COLO829 (cell line): ENCODE results near the gene PYCARD.
A peak's percentile ranks its signal among the peaks of the same experiment; 100 is the strongest.
"Not testable (repeated sequence)": the region's sequence is repeated elsewhere in the genome, so short reads cannot be mapped to it uniquely, and the experiment has no call there.

Experiments
- DNase-seq: peaks from one replicate; pipeline ENCODE4 v3.0.0; 2012; ENCODE audit warnings: low spot score

The PYCARD gene

DNA sequence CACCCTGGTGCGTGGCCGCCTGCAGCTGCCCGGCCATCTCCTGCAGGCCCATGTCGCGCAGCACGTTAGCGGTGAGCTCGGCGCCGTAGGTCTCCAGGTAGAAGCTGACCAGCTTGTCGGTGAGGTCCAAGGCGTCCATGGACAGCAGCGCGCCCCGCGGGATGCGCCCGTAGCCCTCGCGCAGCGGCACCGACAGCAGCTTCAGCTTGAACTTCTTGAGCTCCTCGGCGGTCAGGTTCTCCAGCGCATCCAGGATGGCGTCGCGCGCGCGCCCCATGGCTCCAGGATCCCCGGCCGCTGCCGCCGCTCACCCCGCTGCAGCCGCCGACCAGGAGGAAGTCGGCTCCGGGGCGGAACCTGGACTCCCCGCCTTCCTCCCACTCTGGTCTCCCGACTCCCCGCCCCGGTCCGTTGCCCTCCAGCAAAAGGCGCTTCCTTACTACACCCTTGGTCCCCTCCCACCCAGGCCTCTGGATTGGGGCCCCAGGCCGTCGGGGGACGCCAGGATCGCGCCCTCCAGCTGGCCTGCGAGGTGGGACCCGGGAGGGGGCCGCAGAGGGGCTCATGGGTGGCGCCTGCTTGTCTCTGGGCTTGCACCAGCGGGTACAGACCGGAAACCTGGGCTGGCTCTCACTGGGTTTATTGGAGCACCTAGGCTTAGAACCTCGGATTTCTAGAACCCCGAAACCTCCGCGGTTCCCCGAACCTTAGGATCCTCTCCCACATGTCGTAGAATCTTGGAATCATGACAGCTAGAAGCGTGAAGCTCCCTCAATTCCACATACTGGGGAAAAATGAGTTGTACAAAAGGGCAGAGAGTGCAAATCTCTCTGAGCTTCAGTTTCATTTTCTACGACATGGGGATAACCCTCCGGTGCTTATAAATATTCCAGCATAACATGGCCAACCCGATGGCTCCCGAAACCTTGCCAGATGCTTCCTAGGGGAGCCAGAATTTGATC lies at the start of gene PYCARD:
PYCARD (minus strand) TSS at position 347 of the 962 bp plus-strand sequence; CDS start at position 277, 70 bp downstream.
- DNase-seq: no peak

DNA sequence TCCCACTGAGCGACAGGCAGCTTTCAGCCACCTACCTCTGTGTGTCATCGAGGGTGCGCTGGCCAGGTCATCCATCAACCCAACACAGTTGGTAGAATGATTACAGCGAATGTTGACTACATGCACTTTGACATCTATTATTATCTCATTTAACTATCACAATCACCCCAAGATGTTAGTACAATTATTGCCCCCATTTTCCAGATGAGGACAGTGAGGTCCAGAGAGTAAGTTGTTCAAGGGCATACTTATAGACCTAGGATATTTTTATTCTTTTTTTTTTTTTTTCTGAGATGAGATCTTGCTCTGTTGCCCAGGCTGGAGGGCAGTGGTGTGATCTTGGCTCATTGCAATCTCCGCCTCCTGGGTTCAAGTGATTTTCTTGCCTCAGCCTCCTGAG lies 48.9 kb upstream of the PYCARD start:
- no peak for DNase-seq

GRCh38 chr16:31250782-31251384 lies 48.3 kb upstream of the PYCARD start:
- no peak for DNase-seq

- DNase-seq: peak; percentile 83
Measured at GRCh38 chr16:31248344-31248743, 45.8 kb upstream of the PYCARD start.

DNA sequence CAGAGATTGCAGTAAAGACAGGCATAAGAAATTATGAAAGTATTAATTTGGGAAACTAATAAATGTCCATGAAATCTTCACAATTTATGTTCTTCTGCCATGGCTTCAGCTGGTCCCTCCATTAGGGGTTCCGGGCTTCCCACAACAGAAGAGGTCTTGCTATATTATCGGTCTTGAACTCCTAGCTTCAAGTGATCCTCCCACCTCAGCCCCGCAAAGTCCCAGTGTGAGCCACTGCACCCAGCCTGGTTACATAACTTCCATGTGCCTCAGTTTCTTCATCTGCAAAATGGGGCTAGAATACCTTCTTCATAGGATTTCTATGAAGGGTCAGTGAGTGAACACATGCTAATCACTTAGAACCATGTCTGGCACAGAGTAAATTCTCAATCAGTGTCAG lies 43.7 kb upstream of the PYCARD start:
- no peak for DNase-seq

DNA sequence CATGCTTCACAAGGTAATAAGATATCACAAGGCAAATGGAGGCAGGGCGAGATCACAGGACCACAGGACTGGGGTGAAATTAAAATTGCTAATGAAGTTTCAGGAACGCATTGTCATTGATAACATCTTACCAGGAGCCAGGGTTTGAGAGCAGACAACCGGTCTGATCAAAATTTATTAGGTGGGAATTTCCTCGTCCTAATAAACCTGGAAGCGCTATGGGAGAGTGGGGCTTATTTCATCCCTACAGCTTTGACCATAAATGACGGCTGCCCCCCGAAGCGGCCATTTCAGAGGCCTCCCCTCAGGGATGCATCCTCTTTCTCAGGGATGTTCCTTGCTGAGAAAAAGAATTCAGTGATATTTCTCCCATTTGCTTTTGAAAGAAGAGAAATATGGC lies 43.0 kb upstream of the PYCARD start:
- DNase-seq: not testable (repeated sequence)

GRCh38 chr16:31243734-31244670 lies 41.4 kb upstream of the PYCARD start:
- DNase-seq: no peak

- no peak for DNase-seq
Measured at GRCh38 chr16:31242206-31242605, 39.6 kb upstream of the PYCARD start.

DNA sequence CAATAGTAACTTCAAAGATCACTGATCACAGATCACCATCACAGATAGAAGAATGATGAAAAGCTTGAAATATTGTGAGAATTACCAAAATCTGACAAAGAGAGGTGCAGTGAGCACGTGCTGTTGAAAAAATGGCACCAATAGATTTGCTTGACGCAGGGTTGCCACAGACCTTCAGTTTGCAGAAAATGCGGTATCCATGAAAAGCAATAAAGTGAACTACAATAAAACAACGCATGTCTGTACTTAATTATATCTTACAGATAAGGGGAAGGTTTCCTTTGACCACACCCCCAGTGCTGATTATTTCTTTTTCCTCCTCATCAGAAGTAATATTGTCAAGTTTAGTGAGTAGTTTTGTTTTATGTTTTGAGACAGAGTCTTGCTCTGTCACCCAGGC lies 35.5 kb upstream of the PYCARD start:
- DNase-seq: no peak

GRCh38 chr16:31229501-31229900 lies 26.9 kb upstream of the PYCARD start:
- DNase-seq: no peak

GRCh38 chr16:31228206-31228605 lies 25.6 kb upstream of the PYCARD start:
- no peak for DNase-seq

GRCh38 chr16:31225193-31225592 lies 22.6 kb upstream of the PYCARD start:
- no peak for DNase-seq

DNA sequence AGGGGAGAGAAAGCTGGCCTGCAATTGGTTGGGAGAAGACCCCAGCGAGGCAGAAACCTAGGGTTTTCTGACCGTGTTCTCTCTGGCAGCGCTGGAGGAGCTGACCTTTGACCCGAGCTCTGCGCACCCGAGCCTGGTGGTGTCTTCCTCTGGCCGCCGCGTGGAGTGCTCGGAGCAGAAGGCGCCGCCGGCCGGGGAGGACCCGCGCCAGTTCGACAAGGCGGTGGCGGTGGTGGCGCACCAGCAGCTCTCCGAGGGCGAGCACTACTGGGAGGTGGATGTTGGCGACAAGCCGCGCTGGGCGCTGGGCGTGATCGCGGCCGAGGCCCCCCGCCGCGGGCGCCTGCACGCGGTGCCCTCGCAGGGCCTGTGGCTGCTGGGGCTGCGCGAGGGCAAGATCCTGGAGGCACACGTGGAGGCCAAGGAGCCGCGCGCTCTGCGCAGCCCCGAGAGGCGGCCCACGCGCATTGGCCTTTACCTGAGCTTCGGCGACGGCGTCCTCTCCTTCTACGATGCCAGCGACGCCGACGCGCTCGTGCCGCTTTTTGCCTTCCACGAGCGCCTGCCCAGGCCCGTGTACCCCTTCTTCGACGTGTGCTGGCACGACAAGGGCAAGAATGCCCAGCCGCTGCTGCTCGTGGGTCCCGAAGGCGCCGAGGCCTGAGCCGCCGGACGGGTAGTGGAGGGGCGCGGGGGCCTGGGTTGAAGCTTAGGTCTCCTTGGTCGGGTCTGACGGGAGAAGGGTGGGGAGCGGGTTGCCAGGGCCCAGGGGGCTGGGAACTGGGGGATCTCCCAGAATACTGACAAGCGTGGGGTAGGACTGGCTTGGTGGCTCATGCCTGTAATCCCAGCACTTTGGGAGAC lies 21.8 kb upstream of the PYCARD start:
- no peak for DNase-seq

DNA sequence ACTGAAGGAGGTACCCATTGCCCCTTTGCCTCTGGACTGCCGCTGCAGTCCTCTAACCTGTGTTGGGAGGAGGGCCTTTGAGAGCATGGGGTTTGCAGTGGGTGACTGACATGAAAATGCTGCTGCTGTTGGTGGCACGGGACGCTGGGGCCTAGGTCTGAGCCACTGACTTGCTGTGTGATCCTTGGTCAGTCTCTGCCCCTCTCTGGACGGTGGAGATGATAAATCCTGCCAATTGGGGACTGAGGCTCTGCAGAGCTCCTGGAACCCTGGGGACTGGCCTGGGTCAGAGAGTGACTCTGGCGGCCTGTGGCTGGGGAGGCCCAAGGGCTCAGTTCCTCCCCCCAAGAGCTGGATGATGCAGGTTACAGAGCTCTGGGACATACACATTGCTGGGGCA lies 20.5 kb upstream of the PYCARD start:
- DNase-seq: no peak

DNA sequence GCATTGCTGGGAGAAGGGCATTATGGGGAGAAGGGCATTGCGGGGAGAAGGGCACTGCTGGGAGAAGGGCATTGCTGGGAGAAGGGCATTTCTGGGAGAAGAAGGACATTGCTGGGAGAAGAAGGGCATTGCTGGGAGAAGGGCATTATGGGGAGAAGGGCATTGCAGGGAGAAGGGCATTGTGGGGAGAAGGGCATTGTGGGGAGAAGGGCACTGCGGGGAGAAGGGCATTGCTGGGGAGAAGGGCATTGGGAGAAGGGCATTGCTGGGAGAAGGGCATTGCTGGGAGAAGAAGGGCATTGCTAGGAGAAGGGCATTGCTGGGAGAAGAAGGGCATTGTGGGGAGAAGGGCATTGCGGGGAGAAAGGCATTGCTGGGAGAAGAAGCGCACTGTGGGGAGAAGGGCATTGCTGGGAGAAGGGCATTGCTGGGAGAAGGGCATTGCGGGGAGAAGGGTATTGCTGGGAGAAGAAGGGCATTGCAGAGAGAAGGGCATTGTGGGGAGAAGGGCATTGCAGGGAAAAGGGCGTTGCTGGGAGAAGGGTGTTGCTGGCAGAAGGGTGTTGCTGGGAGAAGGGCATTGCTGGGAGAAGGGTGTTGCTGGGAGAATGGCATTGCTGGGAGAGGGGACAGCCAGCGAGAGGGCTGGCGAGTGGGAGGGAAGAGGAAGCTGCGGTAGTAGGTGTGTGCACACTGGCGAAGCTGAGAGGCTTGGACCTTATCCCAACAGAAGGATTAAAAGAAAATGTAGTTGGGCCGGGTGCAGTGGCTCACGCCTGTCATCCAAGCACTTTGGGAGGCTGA lies 19.0 kb upstream of the PYCARD start:
- DNase-seq: no peak

DNA sequence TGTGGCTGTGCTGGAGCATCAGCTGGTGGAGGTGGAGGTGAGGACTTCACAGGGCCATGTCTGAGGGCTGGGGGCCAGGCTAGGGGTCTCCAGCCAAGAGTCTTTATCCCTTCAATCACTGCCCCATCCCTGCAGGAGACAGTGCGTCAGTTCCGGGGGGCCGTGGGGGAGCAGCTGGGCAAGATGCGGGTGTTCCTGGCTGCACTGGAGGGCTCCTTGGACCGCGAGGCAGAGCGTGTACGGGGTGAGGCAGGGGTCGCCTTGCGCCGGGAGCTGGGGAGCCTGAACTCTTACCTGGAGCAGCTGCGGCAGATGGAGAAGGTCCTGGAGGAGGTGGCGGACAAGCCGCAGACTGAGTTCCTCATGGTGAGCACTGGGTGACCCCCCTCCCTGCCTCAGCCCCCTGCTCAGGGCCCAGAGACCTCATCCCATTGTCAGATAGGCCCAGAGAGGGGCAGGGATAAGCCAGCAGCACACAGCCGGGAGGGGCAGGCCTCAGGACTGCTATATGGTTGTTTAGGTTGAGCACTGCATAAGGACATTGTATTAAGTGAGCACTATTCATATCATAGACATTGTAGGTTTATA lies 16.7 kb upstream of the PYCARD start:
- no peak for DNase-seq

GRCh38 chr16:31217136-31217530 lies 14.6 kb upstream of the PYCARD start:
- DNase-seq: no peak

- no peak for DNase-seq
Measured at GRCh38 chr16:31216422-31217135, 14.0 kb upstream of the PYCARD start, which contains the start of gene PYDC1. TSS of gene PYDC1 (minus strand) at chr16:31217135. CDS start at chr16:31217028, 107 bp downstream.
